Memory B cell (primary cell): ENCODE results near the gene NOS3.

ENCODE experiments used
- ATAC-seq: fragments of 150-1000 bp; cut with Tn5 transposase; 2 replicates; pipeline ENCODE4 v1.10.0; 2021; ENCODE audit warnings: low read depth, mild to moderate bottlenecking, moderate library complexity
- DNase-seq, 2 donors: peaks; one replicate each; pipeline ENCODE4 v3.0.0; 2022; ENCODE audit warnings: low spot score in 2 of 2
- H3K27ac Mint-ChIP-seq: one replicate; pipeline ENCODE4 v1.8.0; 2022; ENCODE audit warnings: mild to moderate bottlenecking, moderate library complexity, mixed read lengths
- H3K27me3 Mint-ChIP-seq: one replicate; pipeline ENCODE4 v1.8.0; 2022; ENCODE audit warnings: mixed read lengths
- H3K36me3 Mint-ChIP-seq: one replicate; pipeline ENCODE4 v1.8.0; 2022; ENCODE audit warnings: mild to moderate bottlenecking, mixed read lengths
- H3K4me1 Mint-ChIP-seq: one replicate; pipeline ENCODE4 v1.8.0; 2022; ENCODE audit warnings: mixed read lengths
- H3K4me3 Mint-ChIP-seq: one replicate; pipeline ENCODE4 v1.8.0; 2022; ENCODE audit warnings: mild to moderate bottlenecking, moderate library complexity, mixed read lengths
- H3K9me3 Mint-ChIP-seq: one replicate; pipeline ENCODE4 v1.8.0; 2022; ENCODE audit warnings: mixed read lengths

Gene NOS3

DNA sequence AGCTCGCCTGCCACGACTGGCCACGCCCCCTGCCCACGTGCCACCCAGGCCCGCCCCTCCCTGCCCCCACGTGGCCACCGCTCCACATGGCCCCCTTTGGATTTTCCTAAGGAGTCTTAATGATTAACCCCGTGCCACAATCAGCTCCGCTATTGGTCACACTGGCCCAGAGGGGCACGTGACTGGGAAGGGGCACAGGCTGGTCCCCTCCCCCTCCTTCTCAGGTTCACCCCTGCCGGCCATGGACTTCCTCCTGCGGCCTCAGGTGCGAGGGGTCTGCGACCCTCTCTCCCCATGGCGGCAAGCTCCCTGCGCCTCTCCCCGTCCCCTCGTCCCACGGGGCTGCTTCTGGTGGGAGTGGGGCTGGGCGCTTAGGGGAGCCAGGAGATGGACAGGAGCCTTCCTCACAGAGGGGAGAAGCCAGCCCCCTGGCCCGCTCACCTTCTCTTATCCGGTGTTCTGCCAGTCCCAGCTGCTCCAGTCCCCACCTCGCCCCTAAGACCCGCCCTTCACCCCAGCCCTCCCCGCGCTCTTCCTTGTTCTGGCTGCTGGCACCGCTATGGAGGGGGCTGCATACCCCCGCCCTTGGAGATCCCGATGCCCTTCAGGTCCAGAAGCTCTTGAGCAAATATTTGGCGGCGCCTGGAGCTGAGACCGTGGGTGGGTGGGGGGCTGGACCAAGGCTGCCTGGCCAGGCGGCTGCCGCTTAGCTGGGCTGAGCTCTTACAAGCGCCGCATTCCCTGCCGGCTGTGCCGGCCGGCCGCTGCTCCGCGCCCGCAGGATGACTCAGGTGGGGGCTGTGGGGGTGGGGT, 71.8 kb downstream of the NOS3 start:
- no peak overlapping the region for H3K4me3 Mint-ChIP-seq
- ATAC-seq (no peak), DNase-seq (no peak)
- H3K36me3 Mint-ChIP-seq = peaks cover 3% of the 10 kb centered on the region
- H3K27me3 Mint-ChIP-seq = no peaks in the 10 kb centered on the region
- no peaks in the 10 kb centered on the region for H3K9me3 Mint-ChIP-seq
- no peak overlapping the region for H3K27ac Mint-ChIP-seq
- peaks cover 16% of the 10 kb centered on the region for H3K4me1 Mint-ChIP-seq

DNA sequence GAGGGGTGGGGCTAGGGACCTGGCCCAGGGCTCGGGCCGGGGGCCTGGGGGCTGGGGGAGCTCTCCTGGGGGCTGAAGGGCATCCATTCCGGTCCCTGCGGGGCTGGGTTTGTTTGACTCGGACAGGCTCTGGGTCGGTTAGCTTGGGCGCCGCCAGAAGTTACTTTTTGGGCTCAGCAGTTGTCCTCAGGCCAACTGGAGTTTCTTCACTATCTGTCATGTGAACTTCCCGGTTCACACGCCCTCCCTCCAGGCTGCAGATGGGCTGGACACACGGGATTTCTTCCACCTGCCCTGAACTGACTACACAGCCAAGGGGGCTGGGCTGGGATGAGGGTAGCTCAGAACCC, 72.4 kb downstream of the NOS3 start:
- Mint-ChIP-seq H3K9me3 (no peaks in the 10 kb centered on the region), H3K36me3 (peaks cover 6% of the 10 kb centered on the region), H3K27me3 (no peaks in the 10 kb centered on the region), H3K27ac (no peak overlapping the region), H3K4me1 (peaks cover 16% of the 10 kb centered on the region), H3K4me3 (no peak overlapping the region)
- ATAC-seq (no peak), DNase-seq (no peak)
